ENCODE data around the gene AATF.
A peak's percentile ranks its signal among the peaks of the same experiment; 100 is the strongest.

Gene AATF

DNA sequence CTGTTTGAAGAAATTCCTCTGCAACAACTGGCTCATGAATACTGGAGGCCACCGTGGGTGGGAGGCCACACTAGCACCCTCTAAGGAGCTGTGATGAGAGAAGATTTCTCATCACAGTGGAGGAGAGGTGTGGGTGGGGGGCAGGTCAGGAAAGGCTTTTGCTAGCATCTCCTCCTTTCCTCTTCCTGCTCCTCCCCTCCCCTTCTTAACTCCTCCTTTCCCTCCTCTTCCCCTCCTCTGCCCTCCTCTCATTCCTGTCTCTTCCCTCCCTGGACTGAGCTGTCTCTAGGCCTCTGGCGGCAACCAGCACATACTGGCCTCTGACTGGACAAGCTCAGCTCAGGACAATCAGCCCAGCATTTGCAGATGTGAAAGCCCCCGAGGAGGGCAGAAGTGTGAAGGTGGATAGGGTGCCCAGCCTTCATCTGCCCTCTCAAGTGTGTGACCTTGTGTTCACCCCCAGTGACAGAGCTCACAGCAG, 30.5 kb upstream of the AATF start:
- Histone ChIP-seq H3K27ac (ENCODE audit: low read length, poor library complexity, severe bottlenecking) (no peak overlapping the region), H3K14ac (ENCODE audit: low read length in 2 of 2) (no peak overlapping the region), H3K9ac (ENCODE audit: low read length) (no peak overlapping the region), H3K4me3 (ENCODE audit: insufficient read depth in 1 of 2, low read depth in 1 of 2, low read length in 2 of 2) (no peak overlapping the region), H2AFZ (ENCODE audit: low read depth, low read length) (peak overlapping the region; percentile 29), H2AK5ac (ENCODE audit: low read length, severe bottlenecking) (peak overlapping the region; percentile 66), H3K9me3 (ENCODE audit: control insufficient read depth, low read length) (no peaks in the 10 kb centered on the region), H3K27me3 (ENCODE audit: control insufficient read depth in 1 of 2, insufficient read depth in 1 of 2, low read length in 2 of 2) (peaks cover 0 to 54% of the 10 kb centered on the region in 2 experiments), H2BK120ac (ENCODE audit: low read depth, low read length) (no peak overlapping the region), H3K4ac (ENCODE audit: low read depth in 1 of 2, low read length in 2 of 2) (no peak overlapping the region), H3K23ac (ENCODE audit: low read length in 2 of 2) (no peak overlapping the region), H3K4me2 (ENCODE audit: low read length, poor library complexity, severe bottlenecking) (no peak overlapping the region), H3K4me1 (ENCODE audit: control insufficient read depth, insufficient read depth, low read depth, low read length) (peaks cover 40% of the 10 kb centered on the region), H3K18ac (ENCODE audit: low read depth in 1 of 2, low read length in 2 of 2) (no peak overlapping the region), H3K79me1 (replicated peaks; ENCODE audit: low read length, poor library complexity, severe bottlenecking) (no peaks in the 10 kb centered on the region), H4K8ac (ENCODE audit: low read length) (peak overlapping the region; percentile 16), H3K36me3 (ENCODE audit: control insufficient read depth in 1 of 2, insufficient read depth in 2 of 2, low read depth in 1 of 2, low read length in 2 of 2) (no peaks in the 10 kb centered on the region), H2BK15ac (ENCODE audit: low read depth, poor library complexity, severe bottlenecking) (no peak overlapping the region), H4K91ac (ENCODE audit: low read length) (no peak overlapping the region), H2BK5ac (ENCODE audit: low read depth, low read length, poor library complexity, severe bottlenecking) (no peak overlapping the region), H2BK12ac (ENCODE audit: low read length in 2 of 2) (no peak overlapping the region)
- WGBS: 19% methylated on average over 2 of the region's 3 CpGs
- no peak for DNase-seq

DNA sequence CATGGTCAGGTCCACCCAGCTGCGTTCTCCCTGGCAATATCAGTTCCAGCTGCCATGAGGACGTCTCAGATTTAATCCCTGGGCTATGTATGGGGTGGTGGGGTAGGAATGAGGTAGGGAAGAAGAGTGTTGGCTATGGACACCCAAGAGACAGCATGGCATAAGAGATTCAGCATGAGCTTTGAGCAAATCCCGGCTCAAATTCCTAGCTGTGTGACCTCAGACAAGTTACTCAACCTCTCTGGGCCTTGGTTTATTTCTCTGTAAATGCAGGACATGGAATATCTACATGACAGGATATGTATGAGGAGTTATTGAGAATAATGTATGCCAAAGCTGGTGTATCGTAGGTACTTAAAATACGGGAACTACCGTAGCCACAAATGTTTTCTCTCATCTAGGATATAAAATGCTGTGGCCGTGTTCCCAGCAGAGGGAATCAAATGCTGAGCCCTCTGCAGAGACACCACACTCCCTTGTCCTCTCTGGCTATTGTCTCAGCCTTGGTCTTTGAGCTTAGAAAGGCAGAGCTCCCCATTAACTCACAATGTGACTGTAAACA, 29.3 kb upstream of the AATF start:
- no peak overlapping the region for H2AFZ ChIP-seq (ENCODE audit: low read depth, low read length)
- H3K27me3 ChIP-seq (ENCODE audit: control insufficient read depth in 1 of 2, insufficient read depth in 1 of 2, low read length in 2 of 2): peaks cover 0 to 63% of the 10 kb centered on the region in 2 experiments
- no peak overlapping the region for H3K18ac ChIP-seq (ENCODE audit: low read depth in 1 of 2, low read length in 2 of 2)
- no peak overlapping the region for H4K91ac ChIP-seq (ENCODE audit: low read length)
- no peak overlapping the region for H3K23ac ChIP-seq (ENCODE audit: low read length in 2 of 2)
- no peak overlapping the region for H3K14ac ChIP-seq (ENCODE audit: low read length in 2 of 2)
- no peak overlapping the region for H4K8ac ChIP-seq (ENCODE audit: low read length)
- no peak overlapping the region for H3K9ac ChIP-seq (ENCODE audit: low read length)
- H3K36me3 ChIP-seq (ENCODE audit: control insufficient read depth in 1 of 2, insufficient read depth in 2 of 2, low read depth in 1 of 2, low read length in 2 of 2): no peaks in the 10 kb centered on the region
- H3K79me1 ChIP-seq (replicated peaks; ENCODE audit: low read length, poor library complexity, severe bottlenecking): no peaks in the 10 kb centered on the region
- no peak overlapping the region for H2BK12ac ChIP-seq (ENCODE audit: low read length in 2 of 2)
- H3K9me3 ChIP-seq (ENCODE audit: control insufficient read depth, low read length): no peaks in the 10 kb centered on the region
- no peak for DNase-seq
- H2BK15ac ChIP-seq (ENCODE audit: low read depth, poor library complexity, severe bottlenecking): no peak overlapping the region
- no peak overlapping the region for H3K4ac ChIP-seq (ENCODE audit: low read depth in 1 of 2, low read length in 2 of 2)
- peak overlapping the region; percentile 93 for H3K27ac ChIP-seq (ENCODE audit: low read length, poor library complexity, severe bottlenecking)
- no peak overlapping the region for H3K4me3 ChIP-seq (ENCODE audit: insufficient read depth in 1 of 2, low read depth in 1 of 2, low read length in 2 of 2)
- no peak overlapping the region for H2BK5ac ChIP-seq (ENCODE audit: low read depth, low read length, poor library complexity, severe bottlenecking)
- no peak overlapping the region for H2BK120ac ChIP-seq (ENCODE audit: low read depth, low read length)
- 73% methylated on average over 7 of the region's 7 CpGs for whole genome bisulfite sequencing
- H3K4me1 ChIP-seq (ENCODE audit: control insufficient read depth, insufficient read depth, low read depth, low read length): peaks cover 44% of the 10 kb centered on the region
- H2AK5ac ChIP-seq (ENCODE audit: low read length, severe bottlenecking): peak overlapping the region; percentile 66
- H3K4me2 ChIP-seq (ENCODE audit: low read length, poor library complexity, severe bottlenecking): no peak overlapping the region

DNA sequence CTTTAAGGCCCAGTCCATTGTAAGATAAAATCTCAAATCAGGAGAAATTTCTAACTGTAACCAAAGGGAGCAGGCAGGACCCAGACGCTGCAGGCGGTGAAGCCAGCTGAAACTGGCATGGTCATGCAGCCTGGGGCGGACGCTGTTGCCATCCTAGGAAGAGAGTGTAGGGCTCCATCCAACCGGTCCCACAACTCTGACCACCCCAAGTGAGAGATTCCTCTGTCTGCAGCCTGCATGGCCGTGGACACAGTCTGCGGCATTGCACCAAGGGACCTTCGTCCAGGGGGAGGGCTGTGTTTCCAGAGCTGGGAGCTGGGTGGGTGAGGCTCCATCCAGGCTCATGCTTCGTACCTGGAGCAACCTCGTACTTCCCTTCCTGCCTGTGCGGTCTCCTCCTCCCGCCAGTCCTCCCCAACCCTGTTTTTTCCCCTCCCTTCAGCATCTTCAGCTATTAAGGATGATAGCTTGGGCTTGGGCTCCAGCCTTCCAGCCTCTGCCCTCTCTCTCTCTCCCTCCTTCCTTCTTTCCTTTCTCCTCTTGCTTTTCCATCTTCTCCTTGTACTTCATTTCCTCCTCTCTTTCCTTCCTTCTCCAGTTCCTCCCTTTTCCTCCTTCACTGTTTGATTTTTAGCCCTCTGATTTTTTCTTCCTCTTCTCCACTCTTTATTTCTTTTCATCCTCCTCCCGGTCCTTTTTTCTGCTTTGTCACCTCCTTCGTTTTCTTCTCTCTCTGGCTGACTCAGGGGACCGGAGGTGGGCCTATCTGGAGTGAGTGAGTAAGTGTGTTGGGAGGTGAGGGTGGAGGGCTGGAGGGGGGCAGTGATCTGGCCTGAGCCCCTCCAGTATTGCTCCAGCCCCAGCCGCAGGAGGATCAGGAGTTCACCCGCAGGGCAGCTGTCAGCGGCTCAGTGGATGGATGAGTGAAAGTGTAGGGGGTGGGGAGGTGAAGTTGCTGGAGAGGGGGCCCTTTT, 28.4 kb upstream of the AATF start:
- no peak overlapping the region for H3K23ac ChIP-seq (ENCODE audit: low read length in 2 of 2)
- peak overlapping the region; percentile 96 for H2BK5ac ChIP-seq (ENCODE audit: low read depth, low read length, poor library complexity, severe bottlenecking)
- 37% methylated on average over 16 of the region's 18 CpGs for WGBS
- H3K4me3 ChIP-seq (ENCODE audit: insufficient read depth in 1 of 2, low read depth in 1 of 2, low read length in 2 of 2): no peak overlapping the region
- H3K9ac ChIP-seq (ENCODE audit: low read length): no peak overlapping the region
- H3K14ac ChIP-seq (ENCODE audit: low read length in 2 of 2): peak overlapping the region in 1 of 2 experiments; percentile 47
- peak overlapping the region; percentile 13 for H4K8ac ChIP-seq (ENCODE audit: low read length)
- H4K91ac ChIP-seq (ENCODE audit: low read length): no peak overlapping the region
- no peak overlapping the region for H3K4ac ChIP-seq (ENCODE audit: low read depth in 1 of 2, low read length in 2 of 2)
- H2AK5ac ChIP-seq (ENCODE audit: low read length, severe bottlenecking): peak overlapping the region; percentile 40
- H3K79me1 ChIP-seq (replicated peaks; ENCODE audit: low read length, poor library complexity, severe bottlenecking): no peaks in the 10 kb centered on the region
- H3K4me2 ChIP-seq (ENCODE audit: low read length, poor library complexity, severe bottlenecking): no peak overlapping the region
- H2BK15ac ChIP-seq (ENCODE audit: low read depth, poor library complexity, severe bottlenecking): no peak overlapping the region
- no peak overlapping the region for H2BK120ac ChIP-seq (ENCODE audit: low read depth, low read length)
- H3K18ac ChIP-seq (ENCODE audit: low read depth in 1 of 2, low read length in 2 of 2): no peak overlapping the region
- peak; percentile 39 for DNase-seq
- H3K27ac ChIP-seq (ENCODE audit: low read length, poor library complexity, severe bottlenecking): peak overlapping the region; percentile 93
- peaks cover 44% of the 10 kb centered on the region for H3K4me1 ChIP-seq (ENCODE audit: control insufficient read depth, insufficient read depth, low read depth, low read length)
- H2BK12ac ChIP-seq (ENCODE audit: low read length in 2 of 2): no peak overlapping the region
- no peak overlapping the region for H2AFZ ChIP-seq (ENCODE audit: low read depth, low read length)
- H3K36me3 ChIP-seq (ENCODE audit: control insufficient read depth in 1 of 2, insufficient read depth in 2 of 2, low read depth in 1 of 2, low read length in 2 of 2): no peaks in the 10 kb centered on the region
- H3K9me3 ChIP-seq (ENCODE audit: control insufficient read depth, low read length): no peaks in the 10 kb centered on the region
- peaks cover 0 to 68% of the 10 kb centered on the region in 2 experiments for H3K27me3 ChIP-seq (ENCODE audit: control insufficient read depth in 1 of 2, insufficient read depth in 1 of 2, low read length in 2 of 2)

All from mesenchymal stem cell (in vitro differentiated cells and primary cell).